ENCODE data around the gene TBC1D4.
A peak's percentile ranks its signal among the peaks of the same experiment; 100 is the strongest.

TBC1D4 gene

DNA sequence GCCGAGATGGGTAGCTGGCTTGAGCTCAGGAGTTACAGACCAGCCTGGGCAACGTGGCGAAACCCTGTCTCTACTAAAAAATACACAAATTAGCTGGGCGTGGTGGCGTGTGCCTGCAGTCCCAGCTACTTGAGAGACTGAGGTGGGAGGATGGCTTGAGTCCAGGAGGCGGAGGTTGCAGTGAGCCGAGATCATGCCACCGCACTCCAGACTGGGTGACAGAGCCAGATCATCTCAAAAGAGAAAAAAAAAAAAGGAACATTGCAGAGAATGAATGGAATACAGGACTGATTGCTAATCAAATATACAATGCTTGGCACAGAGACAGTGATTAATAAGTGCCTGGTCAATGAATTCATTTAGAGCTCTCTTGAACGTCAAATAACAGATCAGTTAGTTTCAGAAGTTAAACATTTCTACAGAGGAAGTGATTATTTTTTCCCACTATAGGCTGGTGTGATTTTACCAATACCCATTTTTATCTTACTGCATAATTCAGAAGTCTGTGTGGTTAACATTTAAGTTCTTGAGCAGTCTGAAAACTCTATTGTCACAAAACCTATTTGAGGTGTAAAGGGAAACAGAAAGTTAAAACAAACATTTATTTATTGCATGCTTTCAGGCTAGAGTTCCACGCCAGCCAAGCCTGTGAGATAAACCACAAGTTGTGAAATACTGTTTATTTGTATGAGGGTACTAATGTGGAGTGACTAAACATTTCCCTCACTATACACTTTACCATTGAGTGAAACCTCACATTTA lies 7.7 kb upstream of the TBC1D4 start:
- peak; percentile 60 for DNase-seq (ENCODE audit: low read depth)

DNA sequence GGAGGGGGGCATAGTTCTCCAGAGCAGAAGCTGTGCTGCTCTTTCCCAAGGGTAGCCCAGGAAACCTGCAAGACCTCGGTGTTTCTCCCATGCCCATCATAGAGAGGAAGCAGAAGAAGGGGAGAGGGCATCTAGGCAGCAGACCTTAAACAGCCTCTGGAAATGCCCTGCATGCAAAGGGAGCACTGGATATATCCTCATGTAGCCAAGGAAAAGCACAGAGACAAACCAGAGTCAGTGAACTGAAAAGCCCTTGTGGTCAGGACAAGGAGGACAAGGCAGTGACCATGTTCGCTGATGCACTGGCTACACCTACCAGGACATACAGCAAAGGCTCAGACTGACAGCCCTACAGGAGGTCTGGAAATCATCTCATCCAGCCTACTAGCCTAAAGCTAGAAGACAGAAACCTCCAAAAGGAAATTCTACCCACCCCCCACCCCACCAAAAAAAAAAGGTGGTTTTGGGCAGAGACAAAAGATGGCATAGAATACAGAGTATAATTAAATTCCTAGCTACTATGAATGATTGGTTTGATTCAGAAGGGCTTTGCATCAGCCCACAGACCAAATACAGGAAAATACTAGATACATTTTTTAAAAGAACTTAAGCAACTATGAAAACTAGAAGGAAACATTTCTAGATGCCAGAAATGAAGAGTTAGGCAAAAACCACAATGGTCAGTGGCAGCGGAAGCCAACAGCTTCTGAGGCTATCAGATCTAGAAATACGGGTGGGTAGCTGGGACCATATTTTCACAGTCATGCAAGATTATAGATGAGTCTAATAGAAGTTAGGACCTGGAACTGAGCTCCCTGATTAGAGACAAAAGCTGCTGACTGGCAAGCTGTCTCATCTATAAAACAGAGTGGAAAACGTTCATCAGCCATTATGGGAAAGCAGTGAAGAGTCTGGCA lies 4.4 kb upstream of the TBC1D4 start:
- no peak for DNase-seq (ENCODE audit: low read depth)

DNA sequence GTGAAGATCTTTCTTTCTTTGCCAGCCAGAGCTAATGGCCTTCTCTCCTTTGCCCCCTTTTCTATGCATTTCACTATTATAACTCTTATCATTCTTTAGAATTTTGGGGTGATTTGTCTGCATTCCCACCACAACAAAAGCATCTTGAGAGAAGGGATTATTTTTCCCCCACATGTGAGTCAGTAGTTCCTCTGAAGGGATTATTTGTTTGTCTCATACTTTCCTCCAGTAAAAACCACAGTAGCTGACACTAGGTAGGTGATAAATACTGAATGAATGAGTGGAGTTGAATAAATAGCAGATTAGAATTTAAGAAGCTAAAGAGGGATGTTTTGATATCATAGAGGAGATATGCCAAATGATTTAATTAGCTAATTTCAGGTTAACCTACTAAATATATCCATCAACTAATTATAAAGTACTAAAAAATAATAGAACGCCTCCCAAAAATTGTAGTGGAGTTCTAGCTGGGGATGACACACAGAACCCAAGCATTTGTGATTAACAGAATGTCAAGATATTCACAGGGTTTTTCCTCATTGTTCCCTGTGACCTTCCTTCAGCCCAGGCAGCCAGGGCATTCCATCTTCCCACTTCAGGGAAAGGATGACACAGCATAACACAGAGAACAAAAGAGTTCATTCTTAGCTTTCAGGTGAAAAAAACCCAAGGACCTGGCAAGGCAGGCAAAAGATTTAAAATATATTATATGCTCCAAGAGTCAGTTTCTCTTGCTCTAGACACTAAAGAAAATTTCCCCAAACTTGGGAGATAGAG lies 3.5 kb upstream of the TBC1D4 start:
- peak; percentile 64 for DNase-seq (ENCODE audit: low read depth)

DNA sequence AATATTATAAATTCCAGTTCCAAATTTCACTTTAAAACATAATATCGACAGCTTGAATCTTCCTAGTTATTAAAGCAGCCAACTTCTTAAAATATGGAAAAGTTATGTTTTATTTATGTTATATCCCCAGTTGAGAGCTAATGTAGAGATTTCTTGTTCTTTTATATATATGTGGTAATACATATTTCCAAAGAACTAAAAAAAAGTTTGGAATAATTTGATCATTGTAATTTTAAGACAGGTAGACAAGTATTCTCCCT lies 781 bp upstream of the TBC1D4 start:
- DNase-seq (ENCODE audit: low read depth): no peak

DNA sequence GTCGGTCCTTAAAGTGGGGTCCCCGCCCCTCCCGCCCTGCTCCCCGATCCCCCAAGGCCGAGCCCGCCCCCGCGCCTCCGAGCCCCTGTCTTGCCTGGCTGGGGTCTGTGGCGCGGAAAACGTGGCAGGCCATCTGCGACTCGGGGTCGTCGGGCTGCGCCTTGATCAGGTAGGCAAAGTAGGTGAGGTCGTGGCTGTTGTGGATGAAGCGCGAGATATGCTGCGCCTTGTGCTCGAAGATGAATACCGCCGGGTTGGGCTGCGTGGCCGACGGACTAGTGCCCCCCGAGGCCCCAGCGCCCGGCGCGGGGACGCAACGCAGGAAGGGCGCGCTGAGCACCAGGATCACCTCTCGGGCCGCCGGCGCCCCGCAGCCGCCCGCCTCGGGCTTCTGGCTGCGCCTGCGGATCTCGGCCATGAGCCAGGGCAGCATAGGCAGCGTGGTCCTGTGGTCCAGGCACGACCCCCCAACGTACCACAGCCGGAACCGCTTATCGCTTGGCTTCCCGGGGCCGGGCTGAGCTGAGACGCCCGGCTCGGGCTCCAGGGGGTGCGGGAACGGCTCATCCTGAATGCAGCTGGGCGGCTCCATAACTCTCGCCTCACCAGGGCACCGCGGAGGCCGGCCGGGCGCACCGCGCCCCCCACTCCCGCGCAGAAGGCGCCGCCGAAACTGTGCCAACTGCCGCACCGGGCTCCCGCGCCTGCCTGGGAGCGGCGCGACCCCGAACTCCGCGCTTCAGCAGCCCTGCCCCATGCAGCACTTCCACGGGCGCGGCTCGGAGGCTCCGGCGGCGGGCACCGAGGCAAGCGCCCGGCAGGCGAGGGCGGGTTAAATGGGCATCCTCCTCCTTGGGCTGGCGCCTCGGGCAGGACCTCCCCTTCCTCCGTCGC lies 546 bp downstream of the TBC1D4 start:
- peak; percentile 42 for DNase-seq (ENCODE audit: low read depth)

DNA sequence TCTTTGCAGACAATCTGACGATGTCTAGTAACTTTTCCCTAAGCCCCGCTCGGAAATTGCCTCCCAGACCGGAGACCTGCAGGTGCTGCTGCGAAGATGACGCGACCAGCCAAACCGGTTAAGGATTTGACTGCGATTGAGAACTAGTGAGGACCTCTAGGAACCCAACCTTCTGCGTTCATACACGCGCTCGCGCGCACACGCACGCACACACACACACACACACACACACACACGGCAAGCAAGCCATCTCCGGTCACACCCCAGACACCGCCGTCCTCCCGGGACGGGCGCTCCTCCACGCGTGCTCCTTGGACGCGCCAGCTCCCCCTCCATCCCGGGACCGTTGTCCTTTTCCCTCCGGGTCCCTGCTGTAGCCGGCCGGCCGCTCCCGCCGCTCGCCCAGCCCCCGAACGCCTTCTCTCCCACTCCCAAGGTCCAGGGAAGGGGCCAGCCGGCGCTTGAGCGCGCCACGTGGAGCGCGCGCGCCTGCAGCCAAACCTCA lies 1.2 kb downstream of the TBC1D4 start:
- DNase-seq (ENCODE audit: low read depth): peak; percentile 37

DNA sequence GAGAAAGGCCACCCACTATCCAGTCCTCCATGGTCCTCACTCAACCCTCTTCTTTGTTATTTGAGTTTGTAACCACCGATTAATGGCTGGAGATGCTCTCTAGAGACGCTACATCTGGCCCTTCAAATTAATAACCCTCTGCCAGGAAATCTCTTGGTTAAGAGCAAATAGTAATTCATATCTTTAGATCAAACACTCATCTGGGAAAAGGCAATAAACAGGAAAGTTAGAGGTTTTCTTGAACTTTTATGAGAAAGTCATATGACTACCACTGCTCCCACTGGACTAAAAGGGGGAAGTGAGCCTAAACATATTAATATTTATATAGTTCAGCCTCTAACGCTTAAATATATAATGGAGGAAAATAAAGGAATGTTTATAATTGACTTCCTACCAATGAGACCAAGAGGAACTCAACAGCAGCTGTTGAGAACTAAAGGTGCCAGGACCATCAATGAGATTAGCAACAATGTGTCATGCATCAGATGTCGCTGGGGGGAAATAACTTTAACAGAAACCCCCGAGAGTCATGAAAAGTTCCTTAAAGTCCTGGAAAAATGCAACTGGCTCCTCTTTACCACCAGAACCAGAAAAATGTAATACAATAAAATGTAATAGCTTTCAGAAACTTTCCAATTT lies 2.7 kb downstream of the TBC1D4 start:
- peak; percentile 37 for DNase-seq (ENCODE audit: low read depth)

DNA sequence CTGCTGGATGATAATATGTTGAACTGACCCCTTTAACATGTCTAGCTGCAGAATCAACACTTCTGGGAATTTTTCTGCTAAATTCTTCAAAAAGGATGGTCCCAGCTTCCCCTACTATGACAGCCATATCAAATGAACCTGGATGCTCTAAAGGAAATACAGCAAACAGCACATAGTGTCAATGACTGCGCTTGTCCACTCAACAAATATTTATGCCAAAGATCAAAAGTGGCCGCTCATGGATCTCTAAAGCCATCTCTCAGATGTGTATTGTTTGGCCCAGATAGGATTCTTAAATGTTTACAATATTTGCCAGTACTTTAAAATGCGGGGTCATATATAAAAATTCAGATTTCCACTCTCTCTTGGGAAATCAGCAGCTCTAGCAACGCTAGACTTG lies 3.3 kb downstream of the TBC1D4 start:
- no peak for DNase-seq (ENCODE audit: low read depth)

DNA sequence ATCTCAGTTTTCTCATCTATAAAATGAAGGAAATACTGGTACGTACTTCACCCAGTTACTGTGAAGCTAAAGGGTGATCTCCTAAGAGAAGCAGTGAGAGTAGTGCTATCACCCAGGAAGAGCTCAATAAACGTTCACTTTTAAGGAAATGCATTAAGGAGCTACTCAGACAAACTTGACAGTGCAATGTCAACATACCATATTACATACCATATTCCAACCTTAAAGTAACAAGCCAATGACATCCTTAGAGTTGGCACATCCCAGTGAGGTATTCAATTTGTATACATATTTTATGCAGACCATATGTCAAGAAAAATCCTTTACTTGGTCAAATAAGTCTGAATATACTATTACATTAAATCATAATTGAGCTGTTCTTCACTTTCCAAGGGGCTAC lies 7.0 kb downstream of the TBC1D4 start:
- DNase-seq (ENCODE audit: low read depth): no peak

DNA sequence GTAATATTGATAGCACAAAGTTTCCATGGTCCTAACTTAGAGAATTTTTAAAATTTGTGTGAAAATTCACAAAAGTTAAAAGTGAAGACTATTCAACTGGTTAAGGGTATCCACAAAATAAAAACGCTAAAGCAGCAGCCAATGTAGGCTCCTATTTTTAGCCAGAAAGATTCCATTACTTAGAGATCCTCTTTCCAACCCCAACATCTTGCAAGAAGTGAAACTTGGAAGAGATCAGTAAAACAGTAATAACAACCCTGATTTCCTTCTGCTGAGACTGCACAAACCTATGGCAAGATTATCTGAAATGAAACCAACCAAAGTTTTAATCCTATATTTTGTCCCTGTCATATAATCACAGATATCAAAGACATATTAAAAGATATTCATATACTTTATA lies 8.5 kb downstream of the TBC1D4 start:
- no peak for DNase-seq (ENCODE audit: low read depth)

DNA sequence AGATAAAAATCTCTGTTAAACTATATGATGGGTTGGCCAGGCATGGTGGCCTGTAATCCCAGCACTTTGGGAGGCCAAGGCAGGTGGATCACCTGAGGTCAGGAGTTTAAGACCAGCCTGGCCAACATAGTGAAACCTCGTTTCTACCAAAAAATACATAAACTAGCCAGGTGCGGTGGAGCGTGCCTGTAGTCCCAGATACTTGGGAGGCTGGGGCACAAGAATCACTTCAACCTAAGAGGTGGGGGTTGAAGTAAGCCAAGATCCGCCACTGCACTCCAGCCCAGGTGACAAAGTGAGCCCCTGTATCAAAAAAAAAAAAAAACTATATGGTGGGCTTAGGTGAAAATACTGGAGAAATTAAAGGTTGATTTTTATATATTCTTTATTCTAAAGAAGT lies 11.3 kb downstream of the TBC1D4 start:
- no peak for DNase-seq (ENCODE audit: low read depth)

DNA sequence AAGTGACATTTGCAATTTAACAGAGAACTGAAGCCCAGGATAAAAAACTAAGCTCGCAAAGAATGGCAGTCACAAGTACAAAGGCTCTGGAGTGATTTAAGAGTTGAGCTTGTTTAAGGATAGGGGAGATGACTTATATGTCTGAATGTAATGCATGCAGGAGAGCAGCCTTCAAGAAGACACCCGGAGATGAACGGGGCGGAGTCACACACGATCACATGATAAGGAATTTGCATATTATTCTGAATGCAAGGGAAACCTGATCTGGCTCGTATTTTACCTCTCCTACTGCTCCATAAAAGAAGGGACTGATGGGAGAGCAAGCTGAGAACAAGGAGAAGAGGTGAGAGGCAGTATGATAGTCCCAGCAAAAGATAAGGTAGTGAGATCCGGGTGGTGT lies 12.9 kb downstream of the TBC1D4 start:
- no peak for DNase-seq (ENCODE audit: low read depth)

DNA sequence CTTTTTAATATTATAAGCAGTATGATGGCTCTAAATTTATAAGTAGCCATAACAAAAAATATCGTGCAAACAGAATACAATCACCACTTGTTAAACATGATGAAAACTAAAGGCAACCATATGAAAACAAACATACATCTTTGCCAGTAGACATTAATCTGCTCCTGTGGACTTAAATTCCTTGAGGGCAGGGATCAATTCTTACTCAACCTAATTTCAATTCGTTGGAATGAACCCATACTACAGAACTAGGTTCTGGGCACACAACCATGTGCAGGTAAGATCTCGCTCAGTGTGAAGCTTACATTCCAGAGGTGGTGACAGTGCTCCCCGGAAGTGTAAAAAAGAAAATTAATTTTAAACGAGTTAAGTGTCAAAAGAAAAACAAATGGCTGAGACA lies 13.4 kb downstream of the TBC1D4 start:
- DNase-seq (ENCODE audit: low read depth): no peak

DNA sequence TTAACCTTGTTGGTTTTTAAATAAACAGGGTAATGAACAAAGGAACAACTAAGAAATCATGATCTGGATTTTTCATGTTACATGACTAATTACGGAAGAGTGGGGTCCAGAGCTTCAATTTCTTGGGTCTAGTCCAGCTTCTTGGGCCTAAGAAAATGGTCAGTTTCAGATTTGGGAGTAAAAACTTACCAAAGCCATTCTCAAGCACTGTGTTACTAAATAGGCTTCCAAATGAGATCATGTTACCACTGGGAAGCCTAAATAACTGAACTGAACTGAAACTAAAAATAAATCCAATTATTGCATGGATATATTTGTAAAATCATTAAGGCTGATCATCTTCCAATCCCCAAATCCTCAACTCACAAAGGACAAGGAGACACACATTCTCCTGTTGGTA lies 13.9 kb downstream of the TBC1D4 start:
- DNase-seq (ENCODE audit: low read depth): no peak

DNA sequence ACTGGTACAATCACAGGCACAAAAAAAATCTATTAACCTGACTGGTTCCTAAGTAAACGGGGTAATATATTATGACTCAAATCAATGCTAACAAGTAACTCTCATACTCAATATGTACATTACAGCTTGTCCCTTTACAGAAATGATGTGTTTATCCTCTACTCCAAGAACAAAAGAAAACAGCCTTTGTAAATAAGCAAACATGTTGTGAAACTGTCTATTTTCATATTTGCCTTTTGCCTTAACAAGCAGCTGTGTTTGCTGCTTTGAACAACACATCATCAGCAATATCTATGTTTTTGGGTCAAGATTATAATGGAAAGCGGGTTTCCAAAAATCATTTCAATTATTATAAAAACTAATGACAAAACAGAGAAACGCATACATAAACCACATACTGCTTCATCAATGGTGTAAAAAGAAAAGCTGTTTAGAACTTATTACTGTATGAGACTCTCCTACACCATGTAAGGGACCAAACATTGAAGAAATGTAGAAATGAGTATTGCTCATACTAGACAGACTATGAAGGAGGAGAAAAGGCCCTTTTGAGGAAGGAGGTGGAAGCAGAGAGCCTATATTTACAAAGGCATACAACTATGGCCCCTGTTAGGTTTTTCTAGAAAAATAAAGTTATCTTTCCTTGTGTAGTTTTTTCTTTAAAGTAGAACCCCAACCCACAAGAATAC lies 14.8 kb downstream of the TBC1D4 start:
- no peak for DNase-seq (ENCODE audit: low read depth)

DNA sequence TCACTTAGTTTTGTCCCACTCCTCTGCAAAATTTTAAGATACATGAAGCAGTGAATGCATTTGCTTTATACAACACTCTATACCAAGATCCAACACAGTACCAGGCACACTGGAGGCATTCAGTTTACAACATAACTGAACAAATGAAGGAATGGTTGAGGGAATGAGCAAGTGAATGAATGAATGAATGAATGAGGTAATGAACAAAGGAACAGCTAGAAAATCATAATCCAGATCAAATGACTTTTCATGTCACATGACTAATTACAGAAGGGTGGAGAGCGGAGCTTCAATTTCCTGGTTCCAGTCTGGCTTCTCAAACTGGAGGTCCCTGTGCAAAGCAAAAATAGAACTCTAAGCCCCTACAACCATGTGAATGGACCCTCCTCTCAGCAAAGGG lies 16.7 kb downstream of the TBC1D4 start:
- no peak for DNase-seq (ENCODE audit: low read depth)

DNA sequence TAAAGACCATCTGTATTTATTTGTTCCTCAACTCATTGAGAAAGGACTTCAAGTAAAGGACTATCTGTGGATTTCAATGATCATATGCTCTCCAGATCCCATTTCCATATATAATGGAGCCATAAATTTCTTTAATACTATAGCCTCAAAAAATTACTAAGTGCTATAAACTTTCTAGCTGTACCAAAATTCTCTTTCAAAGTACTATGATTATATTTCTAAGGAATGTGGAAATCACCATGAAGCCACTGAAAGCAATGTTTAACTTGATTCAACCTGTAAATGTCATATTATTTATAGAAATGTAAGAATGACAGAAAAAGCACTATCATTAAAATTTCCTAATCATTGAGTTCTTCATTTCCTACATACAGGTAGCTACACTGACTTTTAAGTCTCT lies 20.7 kb downstream of the TBC1D4 start:
- DNase-seq (ENCODE audit: low read depth): peak; percentile 25

DNA sequence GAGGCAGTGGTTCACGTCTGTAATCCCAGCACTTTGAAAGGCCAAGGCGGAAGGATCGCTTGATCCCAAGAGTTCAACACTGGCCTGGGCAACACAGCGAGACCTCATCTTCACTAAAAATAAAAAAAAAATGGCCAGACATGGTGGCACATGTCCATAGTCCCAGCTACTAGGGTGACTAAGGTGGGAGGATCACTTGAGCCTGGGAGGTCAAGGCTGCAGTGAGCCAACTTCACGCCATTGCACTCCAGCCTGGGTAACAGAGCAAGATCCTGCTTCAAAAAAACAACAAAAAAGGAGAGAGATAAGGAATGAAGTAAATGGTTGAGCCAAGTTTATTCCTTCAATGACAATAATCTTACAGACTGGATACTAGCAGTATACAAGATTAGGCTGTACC lies 21.3 kb downstream of the TBC1D4 start:
- no peak for DNase-seq (ENCODE audit: low read depth)

DNA sequence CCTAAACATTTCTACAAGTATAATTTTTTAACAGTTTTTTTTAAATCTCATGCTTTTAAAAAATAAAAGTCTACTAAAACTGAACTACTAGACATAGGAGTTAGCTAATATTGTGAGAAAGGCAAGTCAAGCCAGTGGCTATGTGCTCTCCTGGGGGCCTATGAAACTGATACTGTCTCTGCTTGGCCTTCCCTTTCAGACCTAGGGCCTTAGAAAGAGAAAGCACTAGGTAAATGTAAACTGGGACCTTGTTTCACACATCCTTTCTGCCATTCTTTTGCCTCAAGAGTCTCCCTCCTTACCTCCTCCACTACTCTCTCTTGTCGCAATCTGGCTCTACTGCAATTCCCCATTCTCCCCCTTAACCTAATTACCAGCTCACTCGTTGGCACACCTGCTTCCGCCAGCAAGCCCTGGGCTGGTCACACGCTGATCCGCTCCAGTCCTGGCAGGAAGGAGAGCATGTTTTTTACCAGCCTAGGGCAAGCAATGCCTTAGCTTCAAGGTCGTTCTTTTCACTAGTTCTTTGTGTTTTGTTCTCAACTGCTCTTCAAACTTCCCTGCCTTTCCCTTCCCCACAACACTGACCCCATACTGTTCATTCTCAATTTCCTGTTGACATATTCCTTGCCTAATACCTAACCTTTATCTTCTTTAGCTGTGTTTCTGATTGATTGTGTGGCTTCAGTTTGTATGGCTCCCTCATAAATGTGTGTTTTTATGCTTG lies 23.1 kb downstream of the TBC1D4 start:
- no peak for DNase-seq (ENCODE audit: low read depth)

DNA sequence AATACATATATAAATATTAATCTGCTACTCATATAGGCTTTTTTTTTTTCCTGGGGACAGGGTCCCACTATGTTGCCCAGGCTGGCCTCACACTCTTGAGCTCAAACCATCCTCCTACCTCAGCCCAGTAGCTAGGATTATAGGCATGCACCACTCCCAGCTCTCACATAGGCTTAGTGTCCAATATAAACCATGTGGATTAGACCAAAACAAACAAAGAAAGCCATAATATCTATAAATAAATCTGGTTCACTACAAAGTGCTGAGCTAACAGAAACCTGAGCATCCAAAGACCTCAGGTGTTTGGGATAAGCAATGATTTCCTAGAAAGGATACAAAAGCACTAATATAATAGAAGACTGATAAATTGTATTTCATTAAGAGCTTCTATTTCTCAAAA lies 26.0 kb downstream of the TBC1D4 start:
- no peak for DNase-seq (ENCODE audit: low read depth)
